Mucosa of rectum (tissue), 2 donors: ENCODE results near the gene UBE2J2.

Source experiments
- H3K27ac ChIP-seq, 2 donors: one replicate each; pipeline ENCODE4 v1.7.0; 2013; ENCODE audit warnings: inconsistent platforms in 2 of 2, low read depth in 2 of 2, low read length in 2 of 2
- H3K27me3 ChIP-seq, 2 donors: one replicate each; pipeline ENCODE4 v1.7.0; 2013; ENCODE audit warnings: low read length in 2 of 2; ENCODE audit not compliant: control insufficient read depth in 2 of 2, insufficient read depth in 2 of 2
- H3K36me3 ChIP-seq, 2 donors: one replicate each; pipeline ENCODE4 v1.7.0; 2013; ENCODE audit warnings: low read length in 2 of 2; ENCODE audit not compliant: control insufficient read depth in 2 of 2, insufficient read depth in 2 of 2
- H3K4me1 ChIP-seq, 2 donors: one replicate each; pipeline ENCODE4 v1.7.0; 2013; ENCODE audit warnings: low read length in 2 of 2, mild to moderate bottlenecking in 1 of 2; ENCODE audit not compliant: control insufficient read depth in 2 of 2, insufficient read depth in 2 of 2
- H3K4me3 ChIP-seq, 2 donors: one replicate each; pipeline ENCODE4 v1.7.0; 2013; ENCODE audit warnings: low read length in 2 of 2
- H3K9ac ChIP-seq, 2 donors: one replicate each; pipeline ENCODE4 v1.7.0; 2013; ENCODE audit warnings: low read length in 2 of 2, low read depth in 1 of 2, mild to moderate bottlenecking in 1 of 2
- H3K9me3 ChIP-seq, 2 donors: one replicate each; pipeline ENCODE4 v1.7.0; 2013; ENCODE audit warnings: low read length in 2 of 2; ENCODE audit not compliant: control insufficient read depth in 2 of 2
- donor health status: healthy.
- donor health status: Normal muscosa, but diverticular disease.

UBE2J2 gene

DNA sequence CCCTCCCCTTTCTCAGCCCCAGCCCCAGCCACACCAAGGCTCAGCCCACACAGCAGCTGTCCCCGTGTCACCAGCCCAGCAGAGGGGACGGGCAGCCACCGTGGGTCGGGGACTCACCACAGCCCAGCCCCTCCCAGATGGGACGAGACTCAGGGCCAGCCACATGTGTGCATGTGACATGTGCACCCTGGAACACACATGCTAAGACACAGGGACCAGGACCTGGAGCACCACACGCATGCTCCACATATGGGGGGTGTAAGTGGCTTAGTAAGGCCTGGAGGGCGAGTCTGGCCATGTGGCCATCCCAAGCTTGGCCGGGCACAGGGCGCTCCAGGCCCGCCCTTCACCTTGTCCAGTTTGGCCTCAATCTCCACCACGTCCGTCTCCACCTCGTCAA lies 30.1 kb upstream of the UBE2J2 start:
- Histone ChIP-seq H3K27me3 (no peaks in the 10 kb centered on the region), H3K9ac (no peak overlapping the region), H3K9me3 (no peaks in the 10 kb centered on the region), H3K27ac (no peak overlapping the region), H3K4me3 (no peak overlapping the region), H3K4me1 (peaks cover 28 to 29% of the 10 kb centered on the region in 2 donors), H3K36me3 (no peaks in the 10 kb centered on the region)

DNA sequence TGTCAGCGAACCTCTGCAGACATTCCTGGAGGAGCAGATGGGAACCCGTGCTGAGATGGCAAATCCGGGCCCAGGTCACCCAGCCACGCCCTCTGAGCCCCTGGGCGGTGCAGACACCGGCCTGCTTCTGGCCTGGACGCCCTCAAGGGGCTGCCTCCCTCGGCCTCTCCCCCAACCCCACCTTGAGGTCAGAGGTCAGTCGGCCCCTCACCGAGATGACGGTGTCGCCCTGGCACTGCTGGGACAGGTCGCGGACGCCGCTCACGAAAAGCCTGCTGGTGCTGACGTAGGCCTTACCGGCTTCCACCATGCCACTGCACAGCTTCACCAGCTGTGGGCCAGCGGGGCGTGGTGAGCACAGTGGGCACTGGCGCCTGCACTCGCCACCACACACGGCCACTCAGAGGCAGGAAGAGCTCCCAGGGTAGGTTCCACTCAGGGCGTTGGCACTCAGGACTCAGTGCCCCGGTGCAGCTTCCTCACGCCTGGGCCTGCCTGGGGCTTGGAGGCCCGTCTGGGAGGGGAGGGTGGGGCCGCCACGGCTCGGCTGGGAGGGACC lies 29.4 kb upstream of the UBE2J2 start:
- Histone ChIP-seq H3K9ac (no peak overlapping the region), H3K36me3 (no peaks in the 10 kb centered on the region), H3K27ac (no peak overlapping the region), H3K9me3 (no peaks in the 10 kb centered on the region), H3K4me3 (no peak overlapping the region), H3K4me1 (peaks cover 28 to 29% of the 10 kb centered on the region in 2 donors), H3K27me3 (no peaks in the 10 kb centered on the region)

DNA sequence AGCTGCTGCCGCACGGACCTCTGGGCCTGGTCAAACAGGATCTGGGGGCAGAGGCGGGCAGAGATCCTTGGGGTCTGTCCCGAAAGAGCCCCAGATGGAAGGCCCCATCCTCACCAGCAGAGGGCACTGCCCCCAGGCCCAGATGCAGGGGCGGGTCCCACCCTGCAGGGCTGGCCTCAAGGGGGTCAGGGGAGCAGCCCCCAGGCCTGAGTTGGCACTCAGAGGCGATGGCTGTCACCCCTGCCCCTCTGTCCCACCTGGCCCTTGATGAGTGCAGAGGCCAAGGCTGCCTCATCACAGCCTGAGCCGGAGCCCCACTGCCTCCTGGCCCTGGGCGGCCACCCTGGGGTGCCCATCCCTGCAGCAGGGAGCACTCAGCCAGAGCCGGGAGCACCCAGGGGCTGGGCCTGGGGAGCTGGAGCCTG lies 28.4 kb upstream of the UBE2J2 start:
- Histone ChIP-seq H3K36me3 (no peaks in the 10 kb centered on the region), H3K9me3 (no peaks in the 10 kb centered on the region), H3K4me3 (no peak overlapping the region), H3K27ac (no peak overlapping the region), H3K27me3 (no peaks in the 10 kb centered on the region), H3K4me1 (peaks cover 24 to 26% of the 10 kb centered on the region in 2 donors), H3K9ac (no peak overlapping the region)

DNA sequence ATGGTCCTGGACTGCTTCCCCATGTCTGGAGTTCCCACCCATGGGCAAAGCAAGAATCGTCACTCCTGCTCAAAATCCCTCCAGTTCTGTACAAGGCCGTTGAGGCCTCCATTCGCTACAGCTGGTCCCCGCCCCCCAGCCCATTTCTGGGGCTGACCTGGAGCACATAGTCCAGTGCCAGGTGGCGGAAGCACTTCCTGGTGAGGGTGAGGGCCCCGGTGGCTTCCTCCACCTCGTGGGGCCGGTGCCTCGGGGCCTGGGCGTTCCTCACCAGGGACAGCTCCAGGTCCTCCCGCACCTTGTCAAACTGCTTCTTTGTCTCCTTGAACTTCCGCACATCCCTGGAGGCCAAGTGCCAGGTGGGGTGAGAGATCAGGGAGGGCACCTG lies 26.7 kb upstream of the UBE2J2 start:
- Histone ChIP-seq H3K4me1 (peaks cover 9% of the 10 kb centered on the region in 2 donors), H3K4me3 (no peak overlapping the region), H3K9me3 (no peaks in the 10 kb centered on the region), H3K27me3 (no peaks in the 10 kb centered on the region), H3K36me3 (peaks cover 0 to 2% of the 10 kb centered on the region in 2 donors), H3K9ac (no peak overlapping the region), H3K27ac (no peak overlapping the region)

DNA sequence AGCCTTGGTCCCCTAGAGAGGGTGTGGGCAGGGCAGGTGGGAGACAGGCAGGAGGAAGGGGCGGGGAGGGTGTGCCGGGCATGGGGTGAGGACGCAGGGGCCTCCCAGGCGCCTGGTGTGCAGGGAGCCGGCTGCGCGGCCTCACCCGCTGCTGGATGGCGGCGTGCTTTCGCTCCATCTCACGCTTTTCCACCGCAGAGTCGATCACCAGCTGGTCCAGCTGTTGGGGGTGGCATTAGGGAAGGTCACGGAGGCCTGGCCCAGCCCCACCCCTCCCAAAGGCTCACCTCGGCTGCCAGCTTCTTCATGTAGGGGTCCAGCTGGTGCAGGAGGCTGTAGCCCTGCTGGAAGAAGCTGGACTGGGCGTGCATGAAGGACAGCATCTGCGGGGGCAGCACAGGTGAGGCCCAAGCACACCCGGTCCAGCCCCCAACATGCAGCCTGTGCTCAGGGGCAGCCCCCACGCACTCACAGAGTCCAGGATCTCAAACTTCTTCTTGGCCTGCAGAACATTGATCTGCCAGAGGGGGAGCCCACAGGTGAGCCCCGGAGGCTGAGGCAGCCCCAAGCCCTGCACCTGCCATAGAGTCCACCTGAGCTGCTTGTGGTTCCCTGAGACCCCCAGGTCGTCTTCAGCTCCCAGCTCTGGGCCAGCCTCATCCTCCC lies 26.2 kb upstream of the UBE2J2 start:
- Histone ChIP-seq H3K4me1 (peaks cover 3 to 4% of the 10 kb centered on the region in 2 donors), H3K27ac (no peak overlapping the region), H3K9me3 (no peaks in the 10 kb centered on the region), H3K9ac (no peak overlapping the region), H3K27me3 (no peaks in the 10 kb centered on the region), H3K4me3 (no peak overlapping the region), H3K36me3 (peaks cover 0 to 2% of the 10 kb centered on the region in 2 donors)

DNA sequence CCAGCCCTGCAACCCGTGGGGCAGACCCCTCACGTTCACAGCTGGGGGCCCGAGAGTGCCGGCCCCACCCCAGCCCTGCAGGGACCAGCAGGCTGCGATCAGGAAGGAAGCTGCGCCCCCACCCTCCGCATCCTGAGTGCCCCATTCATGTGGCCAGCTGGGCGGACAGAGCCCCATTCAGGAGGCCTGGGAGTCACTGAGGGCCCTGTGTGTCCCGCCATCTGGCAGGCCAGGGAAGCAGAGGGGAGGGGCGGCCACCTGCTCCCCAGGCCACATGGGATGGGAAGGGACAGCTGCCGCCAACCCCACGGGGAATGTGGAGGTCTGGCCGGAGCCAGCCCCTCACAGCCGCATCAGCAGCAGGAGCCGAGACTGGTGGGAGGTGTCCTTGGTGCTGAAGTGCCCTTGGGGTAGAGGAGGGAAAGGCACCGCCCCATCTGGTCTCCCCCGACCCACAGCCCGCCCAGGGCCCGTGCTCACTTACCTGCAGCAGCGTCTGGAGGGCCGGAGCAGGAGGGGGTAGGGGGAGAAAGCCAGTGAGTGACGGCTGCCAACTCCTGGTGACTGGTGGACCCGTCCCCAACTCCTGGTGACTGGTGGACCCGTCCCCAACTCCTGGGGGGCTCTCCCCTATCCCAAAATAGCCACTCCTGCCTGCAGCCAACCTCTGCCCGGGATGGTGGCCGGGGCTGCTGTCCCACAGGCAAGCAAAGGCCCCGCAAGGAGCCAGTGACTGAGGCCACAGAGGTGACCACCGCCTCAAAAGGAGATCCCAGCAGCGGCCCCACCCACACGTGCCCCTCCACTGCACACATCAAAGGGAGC lies 25.4 kb upstream of the UBE2J2 start:
- Histone ChIP-seq H3K36me3 (peaks cover 0 to 2% of the 10 kb centered on the region in 2 donors), H3K27ac (no peak overlapping the region), H3K4me3 (no peak overlapping the region)

DNA sequence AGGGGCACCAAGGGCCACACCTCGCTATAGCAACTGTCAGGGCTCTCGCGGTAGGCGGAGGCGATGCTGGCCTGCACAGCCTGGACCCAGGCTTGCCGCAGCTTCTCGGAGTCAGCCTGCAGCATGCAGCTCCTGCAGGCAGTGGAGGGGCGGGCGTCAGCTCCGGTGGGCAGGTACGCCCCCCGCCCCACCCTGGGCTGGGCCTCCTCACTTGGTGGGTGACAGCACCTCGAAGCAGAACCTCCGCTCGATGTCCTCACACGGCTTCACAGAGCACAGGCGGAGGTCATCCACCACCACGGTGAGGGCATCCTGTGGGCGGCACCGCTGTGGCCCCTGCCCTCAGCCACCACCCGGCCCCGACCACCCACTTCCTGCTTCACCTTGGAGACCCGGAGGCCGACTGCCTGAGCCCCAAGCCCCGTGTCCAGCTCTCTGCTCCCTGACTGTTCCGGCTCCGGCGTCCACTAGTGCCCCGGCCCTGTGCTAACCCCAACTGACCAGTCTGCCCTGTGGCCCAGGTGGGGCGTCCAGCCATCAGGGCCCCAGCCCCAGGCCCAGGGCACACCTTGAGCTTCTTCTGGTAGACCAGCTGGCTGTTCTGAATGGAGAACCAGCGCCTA lies 24.3 kb upstream of the UBE2J2 start:
- no peak overlapping the region for H3K9ac ChIP-seq
- H3K4me3 ChIP-seq: no peak overlapping the region
- no peak overlapping the region for H3K27ac ChIP-seq
- H3K9me3 ChIP-seq: no peaks in the 10 kb centered on the region
- H3K27me3 ChIP-seq: no peaks in the 10 kb centered on the region
- no peaks in the 10 kb centered on the region for H3K4me1 ChIP-seq
- H3K36me3 ChIP-seq: peaks cover 0 to 2% of the 10 kb centered on the region in 2 donors

More for the DNA sequence above, 25.4 kb upstream of the UBE2J2 start:
- H3K27me3 ChIP-seq: no peaks in the 10 kb centered on the region
- H3K4me1 ChIP-seq: no peaks in the 10 kb centered on the region
- no peak overlapping the region for H3K9ac ChIP-seq
- no peaks in the 10 kb centered on the region for H3K9me3 ChIP-seq

DNA sequence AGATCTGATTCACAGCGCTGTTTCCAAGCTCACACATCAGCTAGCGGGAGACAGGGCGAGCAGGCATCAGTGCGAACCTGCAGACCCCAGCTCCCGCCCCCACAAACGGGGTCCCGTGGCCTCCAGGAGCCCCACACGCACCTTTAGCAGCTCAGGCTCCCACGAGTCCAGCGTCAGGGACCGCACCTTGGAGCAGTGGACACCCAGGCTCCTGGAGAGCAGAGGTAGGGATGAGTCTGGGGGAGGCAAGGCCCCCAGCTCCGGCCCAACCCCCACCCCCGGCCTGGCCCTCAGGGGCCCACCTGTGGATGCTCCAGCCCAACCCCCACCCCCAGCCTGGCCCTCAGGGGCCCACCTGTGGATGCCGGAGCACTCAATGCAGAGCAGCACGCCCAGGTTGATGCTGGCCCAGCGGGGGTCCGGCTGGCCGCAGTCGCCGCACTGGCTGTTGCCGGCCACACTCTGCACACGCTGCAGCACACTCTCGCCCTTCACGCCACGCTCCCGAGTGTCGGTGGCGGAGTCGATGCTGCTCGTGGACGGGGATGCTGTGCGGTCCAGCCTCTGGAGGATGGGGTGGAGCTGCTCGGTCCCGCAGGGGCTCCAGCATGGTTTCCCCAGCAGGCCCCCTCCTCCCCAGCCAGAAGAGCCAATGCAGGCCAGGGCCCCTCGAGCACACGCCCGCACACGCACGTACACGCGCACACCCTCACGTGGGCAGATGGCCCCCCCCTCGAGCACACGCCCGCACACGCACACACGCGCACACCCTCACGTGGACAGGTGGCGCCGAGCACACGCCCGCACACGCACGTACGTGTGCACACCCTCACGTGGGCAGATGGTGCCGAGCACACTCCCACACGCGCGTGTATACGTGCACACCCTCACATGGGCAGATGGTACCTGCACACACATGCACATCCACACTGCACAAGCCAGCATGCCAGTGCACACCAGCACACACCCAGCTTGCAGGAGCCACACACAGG lies 22.7 kb upstream of the UBE2J2 start:
- H3K9me3 ChIP-seq: no peaks in the 10 kb centered on the region
- peaks cover 3 to 7% of the 10 kb centered on the region in 2 donors for H3K4me1 ChIP-seq
- H3K27me3 ChIP-seq: no peaks in the 10 kb centered on the region
- H3K36me3 ChIP-seq: peaks cover 0 to 2% of the 10 kb centered on the region in 2 donors
- H3K4me3 ChIP-seq: no peak overlapping the region
- H3K27ac ChIP-seq: no peak overlapping the region
- H3K9ac ChIP-seq: no peak overlapping the region

DNA sequence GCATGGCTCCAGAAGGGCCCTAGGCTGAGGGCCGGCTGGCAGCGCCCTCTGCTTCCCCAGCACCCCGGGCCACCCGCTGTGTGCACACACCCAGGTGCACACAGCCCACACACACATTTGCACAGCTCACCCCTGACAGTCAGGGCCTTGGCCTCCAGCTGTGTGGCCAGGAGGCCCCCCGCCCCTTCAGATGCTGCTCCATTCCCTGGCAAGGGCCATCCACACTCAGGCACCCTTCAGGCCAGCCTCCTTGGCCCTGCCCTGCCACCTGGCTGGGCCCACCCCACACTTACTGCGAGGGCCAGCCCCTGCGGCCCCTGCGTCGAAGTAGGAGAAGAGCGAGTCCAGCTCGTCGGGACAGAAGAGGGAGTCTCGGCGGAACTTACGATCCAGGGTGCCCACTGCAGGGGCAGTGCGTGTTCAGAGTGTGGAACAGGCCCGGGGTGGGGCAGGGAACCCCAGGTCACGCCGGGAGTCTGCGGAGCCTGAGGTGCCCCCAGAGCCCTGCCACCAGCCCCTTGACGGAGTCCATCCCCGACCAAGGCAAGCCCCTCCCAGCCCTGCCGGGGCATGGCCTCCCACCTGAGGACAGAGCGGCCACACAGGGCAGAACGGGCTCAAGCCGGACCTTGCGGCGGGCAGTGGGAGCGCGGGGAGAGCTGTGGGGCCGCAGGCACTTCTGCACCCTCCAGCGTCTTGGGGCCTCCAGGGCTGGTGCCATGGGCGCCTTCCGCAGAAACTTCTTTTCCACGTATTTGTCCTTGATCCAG lies 21.7 kb upstream of the UBE2J2 start:
- Histone ChIP-seq H3K27ac (no peak overlapping the region), H3K36me3 (peaks cover 0 to 2% of the 10 kb centered on the region in 2 donors)

More for the DNA sequence above, 21.7 kb upstream of the UBE2J2 start:
- Histone ChIP-seq H3K4me3 (no peak overlapping the region), H3K9ac (no peak overlapping the region), H3K27me3 (no peaks in the 10 kb centered on the region), H3K4me1 (peaks cover 8 to 11% of the 10 kb centered on the region in 2 donors), H3K9me3 (no peaks in the 10 kb centered on the region)
